ENCODE data around the gene SOX2.
"Not testable (repeated sequence)": the region's sequence is repeated elsewhere in the genome, so short reads cannot be mapped to it uniquely, and the experiment has no call there.

Gene SOX2

DNA sequence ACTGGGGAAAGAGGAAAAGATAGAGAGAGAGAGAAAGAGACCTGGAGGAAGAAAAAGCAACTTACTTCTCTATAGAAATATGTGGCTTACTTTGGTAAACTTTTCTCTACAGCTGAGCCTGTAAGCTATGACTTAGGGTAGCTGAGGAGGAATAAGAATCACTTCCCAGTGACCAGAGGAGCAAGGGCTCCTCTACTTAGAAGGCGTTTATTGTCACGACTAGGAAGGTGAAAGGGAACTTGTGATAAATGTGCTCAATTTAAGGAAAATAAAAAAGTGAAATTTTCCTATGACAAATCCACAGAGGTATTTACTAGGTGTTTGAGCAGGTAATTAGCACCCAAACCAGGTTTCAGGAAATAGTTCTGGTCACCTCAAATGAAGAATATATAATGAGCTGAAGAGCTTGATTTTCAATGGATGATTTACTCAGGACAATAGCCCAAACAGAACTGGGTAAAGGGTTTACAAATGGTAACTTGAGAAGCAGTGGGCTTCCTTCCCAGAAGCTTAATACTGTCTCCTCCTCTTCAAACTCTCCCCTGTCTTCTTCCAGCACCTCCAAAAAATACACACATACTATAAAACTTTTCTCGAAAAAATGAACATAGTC is 46.1 kb downstream of the SOX2 start:
- DNase-seq (ENCODE audit: low read depth in 2 of 2): no peak

DNA sequence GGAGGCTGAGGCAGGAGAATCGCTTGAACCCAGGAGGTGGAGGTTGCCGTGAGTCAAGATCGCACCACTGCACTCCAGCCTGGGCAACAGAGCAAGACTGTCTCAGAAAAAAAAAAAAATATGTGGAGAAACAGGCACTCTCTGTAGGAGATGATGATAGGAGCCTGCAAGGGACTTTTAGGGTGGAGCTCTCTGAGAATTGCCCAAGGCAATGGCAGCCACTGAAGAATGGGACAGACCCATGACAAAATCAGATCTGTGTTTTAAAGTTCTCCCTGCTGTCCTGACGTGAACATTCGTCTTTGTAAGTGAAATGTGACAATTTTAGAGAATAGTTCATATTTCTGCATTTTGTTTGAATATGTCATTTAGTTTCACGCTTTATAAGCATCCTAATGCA is 50.2 kb downstream of the SOX2 start:
- no peak for DNase-seq (ENCODE audit: low read depth in 2 of 2)

- not testable (repeated sequence) for DNase-seq (ENCODE audit: low read depth in 2 of 2)
These were observed 52.3 kb downstream of the SOX2 start for GRCh38 chr3:181764033-181764432.

Data from activated CD8-positive, alpha-beta memory T cell treated with anti-CD3 and anti-CD28 coated beads for 4 hours (primary cell).